Left ventricle myocardium superior (tissue), 1 donor: ENCODE measurements around the gene DNAJC27. TPM values are rescaled to one million over a fixed set of nuclear protein-coding genes. Genes with fewer than 3 reads are reported as not detected.
A peak's percentile ranks its signal among the peaks of the same experiment; 100 is the strongest.

Experiments used
- ATAC-seq: fragments of 200-7000 bp; cut with Tn5 transposase; one replicate; pipeline ENCODE4 v1.9.1; 2020; ENCODE audit warnings: mild to moderate bottlenecking, moderate library complexity
- DNase-seq: peaks from one replicate; pipeline ENCODE4 v3.0.0-alpha.2; 2020
- intact Hi-C: fragments of 100-400 bp; cut with micrococcal nuclease; formaldehyde crosslinking; loops from one replicate; pipeline ENCODE4 v1.11.0; 2022
- total RNA-seq: library from RNA; stranded (reverse); fragmentation: NEBNext Ultra II Directional; extraction: Animal tissue kit (Norgen Biotek cat#: 25700); gene quantifications from one replicate; pipeline ENCODE4 v1.2.1, GENCODE V29; 2021
- donor health status: DM: no; HTN: yes; CAD: no; lungs with severe emphysema.

Gene DNAJC27
- total RNA-seq, 1 donor from 2014 or later, result 8.6 TPM

GRCh38 chr2:24915175-24915574 is 56.6 kb downstream of the DNAJC27 start:
- ATAC-seq (no peak), DNase-seq (no peak)
- intact Hi-C loops, result no loop called here

- no peak for ATAC-seq
- intact Hi-C loops, result no loop called here
Observed at GRCh38 chr2:24914713-24915112, 57.0 kb downstream of the DNAJC27 start.

DNA sequence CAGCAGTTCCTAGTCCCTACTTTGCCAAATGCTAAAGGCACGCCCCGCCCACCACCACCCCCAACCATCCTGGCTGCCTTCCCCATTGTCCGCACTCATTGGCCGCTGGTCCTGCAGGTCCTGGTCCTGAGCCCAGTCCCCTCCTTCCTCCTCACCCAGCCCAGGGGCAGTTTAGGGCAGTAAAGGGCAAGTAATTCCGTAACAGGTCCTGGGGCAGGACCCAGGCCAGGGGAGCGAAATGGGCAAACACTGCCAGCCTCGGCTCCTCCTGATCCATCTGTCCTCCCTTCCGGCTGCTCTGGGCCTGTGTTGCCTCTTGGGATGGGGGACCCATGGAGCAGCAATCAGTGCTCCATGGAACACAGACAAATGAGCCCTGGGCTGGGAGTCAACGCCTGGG is 57.8 kb downstream of the DNAJC27 start:
- intact Hi-C loops, result no loop called here
- no peak for DNase-seq
- ATAC-seq, result peak; percentile 18

More at GRCh38 chr2:24914713-24915112, 57.0 kb downstream of the DNAJC27 start:
- DNase-seq, result no peak

GRCh38 chr2:24912986-24913385 is 58.8 kb downstream of the DNAJC27 start:
- DNase-seq (no peak), ATAC-seq (no peak)
- intact Hi-C loops, result no loop called here

DNA sequence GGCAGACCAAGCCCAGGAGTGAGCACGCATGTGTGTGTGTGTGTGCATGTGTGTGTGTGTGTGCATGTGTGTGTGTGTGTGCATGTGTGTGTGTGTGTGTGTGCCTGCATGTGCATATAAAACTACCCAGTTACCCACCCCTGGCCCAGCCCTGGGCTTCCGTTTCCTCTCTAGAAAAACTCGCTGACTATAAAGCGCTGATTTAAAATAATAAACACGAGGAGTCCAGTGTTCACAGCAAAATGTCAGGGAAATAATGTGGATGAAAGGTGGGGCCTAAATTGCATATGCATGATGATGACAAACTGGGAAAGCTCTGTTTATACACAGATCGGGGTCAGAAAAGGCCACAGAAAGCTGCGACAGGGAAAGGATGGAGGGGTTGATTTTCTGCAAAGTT is 59.2 kb downstream of the DNAJC27 start:
- intact Hi-C loops, result no loop called here
- ATAC-seq, result no peak

DNA sequence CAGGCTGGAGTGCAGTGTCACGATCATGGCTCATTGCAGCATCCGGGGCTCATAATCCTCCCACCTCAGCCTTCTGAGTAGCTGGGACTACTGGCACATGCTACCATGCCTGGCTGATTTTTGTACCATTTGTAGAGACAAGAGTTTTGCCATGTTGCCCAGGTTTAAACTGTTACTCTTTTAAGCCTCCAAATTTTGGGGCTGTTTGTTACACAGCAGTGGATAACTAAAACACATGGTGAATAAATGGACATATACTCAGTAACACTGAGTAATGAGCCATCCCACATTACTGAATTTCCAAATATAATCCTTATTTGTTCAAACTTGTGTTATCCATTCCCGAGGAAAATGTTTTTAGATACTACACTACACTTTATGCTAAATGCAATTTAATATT is 61.5 kb downstream of the DNAJC27 start:
- DNase-seq, result no peak
- no peak for ATAC-seq
- intact Hi-C loops, result no loop called here

More for the DNA sequence above, 59.2 kb downstream of the DNAJC27 start:
- no peak for DNase-seq

GRCh38 chr2:24909555-24910177 is 62.1 kb downstream of the DNAJC27 start:
- intact Hi-C loops, result no loop called here
- DNase-seq, result no peak
- no peak for ATAC-seq

DNA sequence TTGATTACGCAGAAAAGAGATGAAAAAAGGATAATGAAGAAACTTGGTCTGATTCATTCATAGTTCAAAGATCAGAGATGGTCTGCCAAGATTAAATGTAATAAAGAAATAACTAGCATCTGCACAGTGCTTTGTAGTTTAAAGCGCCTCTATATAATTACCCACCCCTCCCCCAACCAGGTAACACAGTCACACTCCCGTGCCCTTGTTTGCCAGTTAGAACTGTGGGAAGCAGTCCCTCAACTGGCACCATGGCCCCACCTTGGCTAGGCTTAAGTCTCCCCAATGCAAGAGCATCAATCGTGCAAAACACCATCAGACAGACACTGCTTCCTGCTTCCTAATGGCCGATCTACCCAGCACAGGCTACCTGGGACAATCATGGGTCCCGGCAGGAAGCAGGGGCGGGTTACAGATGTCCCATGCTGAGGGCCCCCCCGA is 63.3 kb downstream of the DNAJC27 start:
- DNase-seq (no peak), ATAC-seq (no peak)
- intact Hi-C loops, result no loop called here

DNA sequence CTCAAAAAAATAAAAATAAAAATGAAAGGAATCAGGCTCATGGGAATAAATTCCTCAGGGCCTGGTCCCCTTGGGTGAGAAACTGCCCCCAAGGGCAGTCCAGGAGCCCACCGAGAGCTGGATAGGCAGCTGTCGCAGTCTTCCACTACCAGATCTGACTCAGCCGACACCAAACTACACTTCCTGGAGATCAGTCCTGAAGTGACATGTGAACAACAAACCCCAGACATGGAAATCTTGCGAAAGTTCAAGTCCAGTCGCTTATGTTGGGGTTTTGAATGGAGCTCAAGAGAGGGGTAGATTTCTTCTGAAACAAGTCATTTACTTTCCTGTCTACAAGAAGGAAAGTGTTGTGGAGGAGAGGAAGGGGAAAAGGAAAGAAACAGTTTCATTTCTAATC is 64.6 kb downstream of the DNAJC27 start:
- DNase-seq, result no peak
- ATAC-seq, result no peak
- intact Hi-C loops, result no loop called here

DNA sequence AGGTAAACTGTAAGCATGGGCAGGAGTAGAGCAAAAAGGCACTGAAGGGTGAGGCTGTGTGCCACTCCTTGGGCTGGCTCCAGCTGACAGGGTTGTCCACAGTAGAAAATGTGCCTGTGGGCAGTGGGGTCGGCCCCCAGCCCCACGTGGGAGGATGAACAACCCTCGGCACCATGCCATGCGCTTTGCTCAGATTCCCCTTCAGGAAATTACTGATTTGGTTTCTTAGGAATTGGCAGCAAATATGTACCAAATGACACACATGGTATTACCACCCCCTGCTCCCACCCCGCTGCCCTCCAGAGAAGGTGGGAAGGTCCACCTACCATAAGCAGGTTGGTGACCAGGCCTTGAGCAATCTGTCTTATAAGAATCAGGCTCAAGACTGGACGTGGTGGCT is 65.3 kb downstream of the DNAJC27 start:
- DNase-seq (no peak), ATAC-seq (no peak)
- intact Hi-C loops, result no loop called here

- DNase-seq, result no peak
- intact Hi-C loops, result no loop called here
- no peak for ATAC-seq
Observed at GRCh38 chr2:24903161-24904103, 68.3 kb downstream of the DNAJC27 start.

DNA sequence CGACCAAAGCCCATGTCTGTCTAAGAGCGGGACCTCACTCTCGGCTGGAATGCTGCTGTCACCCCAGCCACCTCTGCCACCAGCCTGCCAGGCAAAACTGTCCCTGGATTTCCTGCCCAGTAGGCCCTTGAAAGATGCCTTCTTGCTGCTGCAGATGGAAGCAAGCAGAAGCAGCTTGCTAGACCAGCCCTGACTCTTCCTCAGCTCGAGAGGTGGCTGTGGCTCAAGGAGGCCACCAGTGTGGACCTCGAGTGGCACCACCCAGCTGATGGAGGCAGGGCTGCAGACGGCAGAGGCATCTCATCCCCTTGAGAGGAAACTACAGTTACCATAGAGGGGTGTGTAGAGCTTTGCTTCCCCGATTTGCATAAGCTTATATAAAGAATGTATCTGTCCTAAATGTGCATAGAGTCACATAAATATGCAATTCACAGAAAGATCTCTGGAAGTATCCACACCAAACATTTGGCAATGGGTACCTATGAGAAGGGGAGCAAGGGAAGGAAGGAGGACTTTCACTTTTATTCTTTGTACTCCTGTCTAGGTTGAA is 72.3 kb downstream of the DNAJC27 start:
- no peak for ATAC-seq
- DNase-seq, result no peak
- intact Hi-C loops, result no loop called here

- peak; percentile 65 for ATAC-seq
Observed at GRCh38 chr2:24898122-24899109, 73.3 kb downstream of the DNAJC27 start.

DNA sequence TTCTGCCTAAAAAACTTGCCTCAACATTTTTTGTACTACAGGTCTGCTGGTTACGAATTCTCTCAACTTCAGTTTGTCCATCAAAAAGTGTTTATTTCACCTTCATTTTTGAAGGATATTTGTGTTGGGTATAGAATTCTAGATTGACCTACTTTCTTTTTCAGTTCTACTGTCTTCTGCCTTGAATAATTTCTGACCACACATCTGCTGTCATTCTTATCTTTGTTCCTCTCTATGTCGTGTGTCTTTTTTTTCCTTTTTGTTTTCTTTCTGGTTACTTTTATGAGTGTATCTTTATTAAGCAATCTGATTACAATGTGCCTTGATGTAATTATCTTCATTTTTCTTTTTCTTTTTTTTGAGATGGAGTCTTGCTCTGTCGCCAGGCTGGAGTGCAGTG is 77.0 kb downstream of the DNAJC27 start:
- no peak for ATAC-seq
- intact Hi-C loops, result no loop called here
- DNase-seq, result no peak

More at GRCh38 chr2:24898122-24899109, 73.3 kb downstream of the DNAJC27 start:
- DNase-seq, result no peak
- intact Hi-C loops, result no loop called here

DNA sequence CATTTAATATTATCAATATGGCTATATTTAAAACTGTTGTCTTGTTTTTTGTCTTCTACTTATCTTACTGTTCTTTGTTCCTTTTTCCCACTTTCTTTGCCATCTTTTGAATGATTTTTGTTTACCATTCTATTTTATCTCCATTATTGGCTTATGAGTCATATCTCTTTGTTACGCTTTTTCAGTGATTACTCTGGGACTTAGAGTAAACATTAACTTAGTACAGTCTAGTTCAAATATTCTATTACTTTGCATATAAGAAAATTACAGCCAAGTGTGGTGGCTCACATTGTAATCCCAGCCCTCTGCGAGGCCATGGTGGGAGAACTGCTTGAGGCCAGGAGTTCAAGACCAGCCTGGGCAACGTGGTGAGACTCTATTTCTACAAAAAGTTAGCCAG is 77.8 kb downstream of the DNAJC27 start:
- no peak for ATAC-seq
- DNase-seq, result no peak
- intact Hi-C loops, result no loop called here
